ENCODE measurements around the gene PLEKHA7. TPM values are rescaled to one million over a fixed set of nuclear protein-coding genes. Genes with fewer than 3 reads are reported as not detected.

Gene PLEKHA7
- total and polyA plus RNA-seq, 4 donors, result 13.3 to 31.8 (median 21.5) TPM

DNA sequence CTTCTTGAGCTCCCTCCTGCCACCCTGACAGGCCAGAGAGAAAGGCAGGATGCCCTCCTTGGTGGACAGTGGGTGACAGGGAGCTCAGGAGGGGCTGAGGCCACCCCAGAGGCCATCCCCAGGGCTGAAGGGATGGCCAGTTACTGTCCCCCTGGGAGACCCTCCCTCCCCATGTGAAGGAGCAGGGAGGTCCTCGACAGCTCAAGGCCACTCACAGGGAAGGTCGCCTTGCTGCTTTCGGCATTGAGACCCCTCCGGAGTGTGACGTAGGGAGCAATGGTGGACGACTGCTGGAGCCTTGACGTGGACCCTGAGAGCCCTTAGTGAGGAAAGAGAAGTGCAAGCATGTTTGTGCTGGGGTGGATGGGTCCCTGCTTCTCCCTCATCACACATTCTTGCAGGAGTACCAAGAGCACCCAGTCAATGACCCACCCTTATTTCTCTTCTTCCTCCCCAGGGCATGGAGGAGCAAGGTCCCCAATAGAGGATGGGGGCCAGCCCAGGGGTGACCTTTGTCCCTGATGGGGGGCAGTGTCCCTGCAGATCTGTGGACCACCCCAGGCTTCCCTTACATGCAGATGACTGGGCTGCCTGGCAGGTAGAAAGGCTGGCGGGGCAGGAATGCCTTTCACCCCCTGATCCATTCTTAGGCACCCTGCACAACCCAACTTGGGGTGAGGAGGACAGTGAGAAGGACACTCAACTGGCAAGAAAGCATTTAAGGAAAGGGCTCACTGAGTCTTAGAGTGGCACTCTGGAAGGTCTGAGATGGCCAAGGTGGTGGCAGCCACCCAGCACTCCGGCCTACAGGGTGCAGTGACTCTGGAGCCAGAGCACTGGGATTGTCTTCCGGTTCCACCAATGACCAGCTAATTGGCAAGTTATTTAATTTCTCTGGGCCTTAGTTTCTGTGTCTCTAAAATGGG, 224.4 kb downstream of the PLEKHA7 start:
- no peak overlapping the region for H3K9ac ChIP-seq (ENCODE audit: insufficient read depth in 1 of 2, low read length in 2 of 2)
- ATAC-seq (ENCODE audit: insufficient read depth, low FRiP score), result no peak
- H3K4me1 ChIP-seq (ENCODE audit: control insufficient read depth in 5 of 5, insufficient read depth in 5 of 5, low read length in 5 of 5), result peaks cover 0 to 24% (median 6%) of the 10 kb centered on the region in 5 donors
- DNase-seq, result no peak
- H3K27me3 ChIP-seq (ENCODE audit: control insufficient read depth in 3 of 3, insufficient read depth in 3 of 3, low read length in 2 of 3), result no peaks in the 10 kb centered on the region
- H3K4me3 ChIP-seq, result no peak overlapping the region
- WGBS, 2 donors, result 94 to 95% methylated on average over 10 of the region's 10 CpGs
- peak overlapping the region in 1 of 2 donors; percentile 23 for H3K27ac ChIP-seq (ENCODE audit: low read depth in 1 of 2, low read length in 1 of 2)
- H3K36me3 ChIP-seq (ENCODE audit: control insufficient read depth in 4 of 4, insufficient read depth in 4 of 4, low read length in 4 of 4), result peaks cover 0 to 10% (median 0%) of the 10 kb centered on the region in 4 donors
- H3K9me3 ChIP-seq (ENCODE audit: control insufficient read depth in 4 of 4, insufficient read depth in 3 of 4, low read length in 3 of 4), result no peaks in the 10 kb centered on the region
- TF ChIP-seq CTCF (IDR thresholded peaks at IDR 0.05; ENCODE audit: control extremely low read depth, extremely low read depth), result no peak

DNA sequence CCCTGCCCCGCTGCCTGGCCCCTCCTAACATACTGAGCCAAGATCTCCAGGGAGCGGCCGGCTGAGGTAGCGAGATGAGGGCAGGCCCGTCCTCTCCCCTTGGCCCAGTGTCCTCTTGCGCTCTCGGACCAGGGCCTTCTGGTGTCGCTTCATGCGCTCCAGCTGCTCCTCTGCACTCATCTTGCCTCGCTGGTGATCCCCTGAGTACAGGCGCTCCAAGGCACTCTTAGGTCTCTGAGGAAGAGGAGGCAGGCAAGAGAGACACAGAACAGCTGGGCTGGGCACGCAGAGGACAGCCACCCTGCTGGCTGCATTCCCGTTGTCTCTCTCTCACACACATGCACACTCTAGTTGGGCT, 225.2 kb downstream of the PLEKHA7 start:
- Histone ChIP-seq H3K9me3 (ENCODE audit: control insufficient read depth in 4 of 4, insufficient read depth in 3 of 4, low read length in 3 of 4) (no peaks in the 10 kb centered on the region), H3K9ac (ENCODE audit: insufficient read depth in 1 of 2, low read length in 2 of 2) (no peak overlapping the region), H3K4me3 (no peak overlapping the region), H3K36me3 (ENCODE audit: control insufficient read depth in 4 of 4, insufficient read depth in 4 of 4, low read length in 4 of 4) (peaks cover 0 to 10% (median 0%) of the 10 kb centered on the region in 4 donors), H3K4me1 (ENCODE audit: control insufficient read depth in 5 of 5, insufficient read depth in 5 of 5, low read length in 5 of 5) (peaks cover 0 to 24% (median 9%) of the 10 kb centered on the region in 5 donors), H3K27me3 (ENCODE audit: control insufficient read depth in 3 of 3, insufficient read depth in 3 of 3, low read length in 2 of 3) (no peaks in the 10 kb centered on the region), H3K27ac (ENCODE audit: low read depth in 1 of 2, low read length in 1 of 2) (peak overlapping the region in 1 of 2 donors; percentile 36)
- TF ChIP-seq CTCF (IDR thresholded peaks at IDR 0.05; ENCODE audit: control extremely low read depth, extremely low read depth), result no peak
- DNase-seq (peak; percentile 78 to 85 (median 80)), ATAC-seq (ENCODE audit: insufficient read depth, low FRiP score) (no peak)
- WGBS, 2 donors, result 83 to 95% methylated on average over 13 of the region's 13 CpGs

DNA sequence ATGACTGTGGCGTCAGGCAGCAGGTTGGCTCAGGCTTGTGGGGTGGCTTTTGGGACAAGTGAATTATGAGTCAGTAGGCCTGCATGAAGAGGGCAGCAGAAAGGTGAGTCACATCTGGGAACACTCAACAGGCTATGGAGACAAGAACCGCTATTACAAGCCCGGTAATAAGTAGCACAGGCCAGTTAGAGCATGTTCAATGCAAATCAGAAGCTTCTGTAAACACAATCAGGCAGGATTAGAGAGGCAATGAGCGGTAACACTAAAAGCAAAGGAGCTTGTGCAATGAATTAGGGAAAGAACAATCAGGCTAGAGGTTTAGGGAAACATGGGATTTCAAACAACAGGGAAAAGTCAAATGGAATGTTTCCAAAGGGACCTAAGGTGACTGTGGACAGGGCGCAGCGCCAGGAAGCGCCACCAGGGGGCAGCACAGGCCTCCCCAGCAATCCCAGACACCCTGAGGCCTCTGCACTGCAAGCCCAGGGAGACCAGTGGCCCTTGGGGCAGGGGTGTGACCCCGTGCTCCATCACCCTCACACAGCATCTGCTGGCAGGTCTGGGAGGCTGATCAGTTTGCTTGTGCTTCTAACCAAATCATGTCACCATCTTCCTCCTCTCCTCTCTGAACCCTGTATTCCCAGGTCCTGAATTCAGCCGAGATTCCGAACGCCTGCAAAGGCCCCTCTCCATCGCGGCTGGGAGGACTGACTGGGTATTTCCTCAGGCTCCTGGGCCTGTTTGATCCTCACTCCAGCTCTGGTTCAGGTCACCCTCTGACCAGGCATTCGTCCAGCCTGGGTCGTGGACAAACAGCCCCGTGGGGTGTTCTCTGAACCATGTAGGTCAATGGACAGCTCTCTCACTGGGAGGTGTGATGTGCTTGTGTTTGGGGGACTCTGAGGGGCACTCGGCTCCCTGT, 225.8 kb downstream of the PLEKHA7 start:
- 60 to 65% methylated on average over 17 of the region's 17 CpGs for WGBS, 2 donors
- H3K4me3 ChIP-seq, result no peak overlapping the region
- H3K27me3 ChIP-seq (ENCODE audit: control insufficient read depth in 3 of 3, insufficient read depth in 3 of 3, low read length in 2 of 3), result no peaks in the 10 kb centered on the region
- peaks cover 0 to 24% (median 9%) of the 10 kb centered on the region in 5 donors for H3K4me1 ChIP-seq (ENCODE audit: control insufficient read depth in 5 of 5, insufficient read depth in 5 of 5, low read length in 5 of 5)
- ATAC-seq (ENCODE audit: insufficient read depth, low FRiP score), result peak; percentile 61
- H3K27ac ChIP-seq (ENCODE audit: low read depth in 1 of 2, low read length in 1 of 2), result peak overlapping the region; percentile 36 to 66
- no peak overlapping the region for H3K9ac ChIP-seq (ENCODE audit: insufficient read depth in 1 of 2, low read length in 2 of 2)
- H3K9me3 ChIP-seq (ENCODE audit: control insufficient read depth in 4 of 4, insufficient read depth in 3 of 4, low read length in 3 of 4), result no peaks in the 10 kb centered on the region
- DNase-seq, result peak; percentile 70 to 75 (median 74)
- peaks cover 0 to 10% (median 0%) of the 10 kb centered on the region in 4 donors for H3K36me3 ChIP-seq (ENCODE audit: control insufficient read depth in 4 of 4, insufficient read depth in 4 of 4, low read length in 4 of 4)
- peak; percentile 72 for TF ChIP-seq CTCF (IDR thresholded peaks at IDR 0.05; ENCODE audit: control extremely low read depth, extremely low read depth)

Measured in lung (tissue), 12 donors.